Pancreas (tissue), 10 donors: ENCODE results near the gene GORASP1. TPM values are rescaled to one million over a fixed set of nuclear protein-coding genes. Genes with fewer than 3 reads are reported as not detected.

Experiments
- ATAC-seq, 4 donors: fragments of 200-7000 bp; cut with Tn5 transposase; one replicate each; pipeline versions ENCODE4 v1.8.0 to v1.9.1; 2020; ENCODE audit warnings: mild to moderate bottlenecking in 4 of 4, moderate library complexity in 4 of 4
- DNase-seq, 6 donors: peaks; one replicate each; pipeline ENCODE4 v3.0.0-alpha.2; 2020
- FAIRE-seq: peaks from 2 replicates; lab custom pipeline; 2012; peaks lifted over from hg19 to GRCh38; lab: Jason Lieb, UNC
- H3K27ac ChIP-seq, 4 donors: fragments of 200-600 bp; sonication (generic); 1 replicate in 3 of 4; 2 replicates in 1 of 4; pipeline versions ENCODE4 v1.5.0 to v1.8.0; 2020
- H3K27me3 ChIP-seq, 4 donors: fragments of 200-600 bp; one replicate each; pipeline ENCODE4 v1.8.0; 2021
- H3K36me3 ChIP-seq, 3 donors: fragments of 200-600 bp; sonication (generic) in 1 of 3; one replicate each; pipeline versions ENCODE4 v1.5.0 to v1.8.0; 2020 to 2021
- H3K4me1 ChIP-seq, 3 donors: fragments of 200-600 bp; one replicate each; pipeline ENCODE4 v1.8.0; 2021
- H3K4me3 ChIP-seq, 4 donors: fragments of 200-600 bp; sonication (generic) in 2 of 4; one replicate each; pipeline versions ENCODE4 v1.5.0 to v1.8.0; 2020 to 2021
- H3K9me3 ChIP-seq, 4 donors: fragments of 200-600 bp; one replicate each; pipeline ENCODE4 v1.8.0; 2021
- WGBS, 2 donors: extraction: QIAGEN DNeasy Blood & Tissue Kit; methylation state at CpG; one replicate each; pipeline ENCODE4 v1.1.7; 2013; 5-methylcytosine and 5-hydroxymethylcytosine counted together
- intact Hi-C, 3 donors: fragments of 100-400 bp; cut with DNase I; formaldehyde crosslinking; loops; one replicate each; pipeline versions ENCODE4 v1.11.1 to v1.14.2; 2022
- polyA plus RNA-seq, 2 donors: library from polyadenylated mRNA; stranded (reverse); fragments of 200-250 nt; gene quantifications; one replicate each; pipeline ENCODE4 v1.2.3, GENCODE V29; 2013
- total RNA-seq, 6 donors: library from RNA; stranded (reverse); fragmentation: NEBNext Ultra II Directional in 4 of 6; extraction: Animal tissue kit (Norgen Biotek cat#: 25700) in 4 of 6; gene quantifications; one replicate each; pipeline versions ENCODE4 v1.2.1 to v1.2.4, GENCODE V29; 2021 to 2023
- TF ChIP-seq, protein P1 (sequence below), 4 donors: fragments of 200-600 bp; sonication (generic) in 3 of 4; IDR thresholded peaks; one replicate each; pipeline versions ENCODE4 v1.5.0 to v1.8.0; 2021; ENCODE audit warnings: antibody characterized with exemption in 4 of 4
- donor health status: healthy with polysubstance abuse.
- donor health status: DM: no; HTN: no; CAD: no; lungs with moderate emphysema.
- donor health status: DM: no; HTN: no; CAD: no.
- donor health status: control.
- donor health status: control.
- donor health status: Bipolar disorder and iron deficiency.
- donor health status: DM: yes; HTN: yes; CAD: no.
- donor health status: DM: no; HTN: no; CAD: no.
- donor health status: DM: no; HTN: no; CAD: no.
- donor health status: DM: yes; HTN: yes; CAD: no.

GORASP1 gene
- total and polyA plus RNA-seq, 8 donors: 25.9 to 79.6 (median 34.3) TPM

DNA sequence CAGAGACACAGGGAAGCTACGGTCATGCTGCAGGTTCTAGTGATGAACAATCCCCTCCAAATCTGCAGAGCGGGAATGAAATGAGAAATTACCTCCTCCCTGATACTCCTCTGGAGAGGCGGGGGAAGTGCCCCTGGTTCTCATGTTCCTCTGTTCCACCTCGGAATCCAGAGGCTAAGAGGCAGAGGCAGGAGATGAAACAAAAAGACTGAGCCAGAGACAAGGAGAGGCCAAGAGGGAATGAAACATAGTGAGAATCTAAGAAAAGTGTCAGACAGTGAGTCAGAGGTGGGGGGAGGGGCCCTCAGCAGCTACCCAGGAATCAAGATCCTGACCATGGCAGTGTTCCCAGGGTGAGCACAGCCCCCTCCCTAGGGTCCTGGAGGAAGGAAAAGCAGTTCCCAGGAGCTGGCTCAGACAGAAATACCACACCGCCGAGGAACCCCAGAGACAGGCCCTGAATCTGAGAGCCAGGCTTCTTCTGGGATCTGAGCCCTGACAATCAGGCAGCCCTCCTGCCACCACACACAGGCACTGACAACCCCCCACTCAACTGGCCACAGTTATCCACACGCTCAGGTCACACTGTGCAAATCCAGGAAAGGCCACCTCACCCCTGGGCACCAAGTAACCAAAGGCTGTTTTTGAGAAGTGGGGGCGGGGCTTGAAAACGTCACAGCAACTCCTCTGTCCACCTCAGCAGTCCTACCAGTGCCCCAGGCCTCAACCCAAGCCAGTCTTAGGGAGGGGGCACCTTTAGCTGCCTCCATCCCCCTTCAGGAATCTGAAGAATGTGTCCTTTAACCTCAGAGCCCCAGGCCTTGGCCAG is 43.6 kb upstream of the GORASP1 start:
- intact Hi-C loops: no loop called here
- TF ChIP-seq, protein P1, sequence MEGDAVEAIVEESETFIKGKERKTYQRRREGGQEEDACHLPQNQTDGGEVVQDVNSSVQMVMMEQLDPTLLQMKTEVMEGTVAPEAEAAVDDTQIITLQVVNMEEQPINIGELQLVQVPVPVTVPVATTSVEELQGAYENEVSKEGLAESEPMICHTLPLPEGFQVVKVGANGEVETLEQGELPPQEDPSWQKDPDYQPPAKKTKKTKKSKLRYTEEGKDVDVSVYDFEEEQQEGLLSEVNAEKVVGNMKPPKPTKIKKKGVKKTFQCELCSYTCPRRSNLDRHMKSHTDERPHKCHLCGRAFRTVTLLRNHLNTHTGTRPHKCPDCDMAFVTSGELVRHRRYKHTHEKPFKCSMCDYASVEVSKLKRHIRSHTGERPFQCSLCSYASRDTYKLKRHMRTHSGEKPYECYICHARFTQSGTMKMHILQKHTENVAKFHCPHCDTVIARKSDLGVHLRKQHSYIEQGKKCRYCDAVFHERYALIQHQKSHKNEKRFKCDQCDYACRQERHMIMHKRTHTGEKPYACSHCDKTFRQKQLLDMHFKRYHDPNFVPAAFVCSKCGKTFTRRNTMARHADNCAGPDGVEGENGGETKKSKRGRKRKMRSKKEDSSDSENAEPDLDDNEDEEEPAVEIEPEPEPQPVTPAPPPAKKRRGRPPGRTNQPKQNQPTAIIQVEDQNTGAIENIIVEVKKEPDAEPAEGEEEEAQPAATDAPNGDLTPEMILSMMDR (IDR thresholded peaks at IDR 0.05): no peak
- FAIRE-seq: no peak
- peak overlapping the region; percentile 99 to 100 (median 100) for H3K27ac ChIP-seq
- H3K36me3 ChIP-seq: peaks cover under 1 to 5% (median 2%) of the 10 kb centered on the region in 3 donors
- H3K9me3 ChIP-seq: no peaks in the 10 kb centered on the region
- ATAC-seq: peak; percentile 17 to 39 (median 28)
- whole genome bisulfite sequencing, 2 donors: 26 to 31% methylated on average over 9 of the region's 9 CpGs
- peak in 5 of 6 donors; percentile 78 to 90 (median 87) for DNase-seq
- peak overlapping the region; percentile 79 to 91 (median 86) for H3K4me3 ChIP-seq
- H3K27me3 ChIP-seq: no peaks in the 10 kb centered on the region
- H3K4me1 ChIP-seq: peaks cover 47 to 72% (median 49%) of the 10 kb centered on the region in 3 donors

DNA sequence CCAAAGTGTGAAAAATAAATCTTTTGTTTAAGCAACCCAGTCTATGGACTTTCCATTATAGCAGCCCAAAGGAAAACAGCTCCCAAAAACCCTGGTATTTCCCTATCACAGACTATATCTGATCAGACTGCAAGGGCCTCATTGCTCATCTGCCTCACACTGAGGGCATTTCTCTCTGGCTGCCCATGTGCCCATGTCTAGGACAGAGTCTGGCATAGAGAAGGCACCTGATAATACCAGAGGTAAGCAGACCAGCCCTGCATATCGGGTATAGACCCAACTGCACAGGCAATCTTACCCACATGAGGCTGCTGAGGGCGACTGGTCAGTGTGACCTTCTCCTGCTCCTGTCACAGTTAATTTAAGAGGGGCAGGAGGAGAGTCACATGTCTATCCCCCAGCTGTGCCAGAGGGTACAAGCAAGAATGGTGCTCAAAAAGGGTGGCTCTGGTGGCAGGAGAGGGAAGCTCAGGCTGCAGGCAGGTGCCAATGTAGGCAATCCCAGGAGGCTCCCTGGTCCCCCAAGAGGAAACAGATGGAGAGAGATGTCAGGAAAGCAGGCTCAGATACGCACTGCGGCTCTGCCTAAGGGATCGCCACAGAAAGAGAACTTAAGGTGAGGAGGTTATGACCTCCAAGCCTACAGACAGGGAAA is 42.8 kb upstream of the GORASP1 start:
- Histone ChIP-seq H3K27ac (peak overlapping the region; percentile 99 to 100 (median 100)), H3K27me3 (no peaks in the 10 kb centered on the region), H3K4me1 (peaks cover 49 to 72% (median 51%) of the 10 kb centered on the region in 3 donors), H3K36me3 (peaks cover 2 to 12% (median 4%) of the 10 kb centered on the region in 3 donors), H3K9me3 (no peaks in the 10 kb centered on the region), H3K4me3 (peak overlapping the region in 2 of 4 donors; percentile 79 to 90)
- peak in 2 of 6 donors; percentile 24 to 47 for DNase-seq
- 64 to 77% methylated on average over 5 of the region's 5 CpGs for WGBS, 2 donors
- intact Hi-C loops: no loop called here
- no peak for FAIRE-seq
- TF ChIP-seq, protein P1 (IDR thresholded peaks at IDR 0.05): no peak
- no peak for ATAC-seq

GRCh38 chr3:39149498-39150147 is 42.2 kb upstream of the GORASP1 start:
- H3K27me3 ChIP-seq: no peaks in the 10 kb centered on the region
- peaks cover 7 to 19% (median 10%) of the 10 kb centered on the region in 3 donors for H3K36me3 ChIP-seq
- FAIRE-seq (no peak), DNase-seq (peak in 1 of 6 donors; percentile 27), ATAC-seq (no peak)
- H3K9me3 ChIP-seq: no peaks in the 10 kb centered on the region
- peak overlapping the region in 2 of 4 donors; percentile 100 for H3K27ac ChIP-seq
- peak overlapping the region in 1 of 4 donors; percentile 90 for H3K4me3 ChIP-seq
- intact Hi-C loops: no loop called here
- peaks cover 49 to 66% (median 50%) of the 10 kb centered on the region in 3 donors for H3K4me1 ChIP-seq
- 62 to 64% methylated on average over 3 of the region's 3 CpGs for WGBS, 2 donors
- TF ChIP-seq, protein P1 (IDR thresholded peaks at IDR 0.05): no peak

GRCh38 chr3:39149059-39149455 is 41.6 kb upstream of the GORASP1 start:
- Histone ChIP-seq H3K36me3 (peaks cover 12 to 25% (median 14%) of the 10 kb centered on the region in 3 donors), H3K9me3 (no peaks in the 10 kb centered on the region), H3K27me3 (no peaks in the 10 kb centered on the region), H3K4me1 (peaks cover 44 to 60% (median 46%) of the 10 kb centered on the region in 3 donors), H3K4me3 (no peak overlapping the region), H3K27ac (peak overlapping the region in 2 of 4 donors; percentile 100)
- DNase-seq (no peak), ATAC-seq (no peak), FAIRE-seq (no peak)
- intact Hi-C loops: no loop called here
- TF ChIP-seq, protein P1 (IDR thresholded peaks at IDR 0.05): no peak
- WGBS, 2 donors: 68% methylated on average over 4 of the region's 4 CpGs
